NCI-H146 (cell line): ENCODE data around the gene PCYT1A.
A peak's percentile ranks its signal among the peaks of the same experiment; 100 is the strongest.
"Not testable (repeated sequence)": the region's sequence is repeated elsewhere in the genome, so short reads cannot be mapped to it uniquely, and the experiment has no call there.

Experiments used
- DNase-seq: peaks from one replicate; lab custom pipeline; 2025; lab: John Stamatoyannopoulos, UW

PCYT1A gene

GRCh38 chr3:196287090-196287439 lies 461 bp downstream of the PCYT1A start:
- DNase-seq: peak; percentile 51

- DNase-seq: no peak
These were observed 3.1 kb downstream of the PCYT1A start for GRCh38 chr3:196284396-196284795.

DNA sequence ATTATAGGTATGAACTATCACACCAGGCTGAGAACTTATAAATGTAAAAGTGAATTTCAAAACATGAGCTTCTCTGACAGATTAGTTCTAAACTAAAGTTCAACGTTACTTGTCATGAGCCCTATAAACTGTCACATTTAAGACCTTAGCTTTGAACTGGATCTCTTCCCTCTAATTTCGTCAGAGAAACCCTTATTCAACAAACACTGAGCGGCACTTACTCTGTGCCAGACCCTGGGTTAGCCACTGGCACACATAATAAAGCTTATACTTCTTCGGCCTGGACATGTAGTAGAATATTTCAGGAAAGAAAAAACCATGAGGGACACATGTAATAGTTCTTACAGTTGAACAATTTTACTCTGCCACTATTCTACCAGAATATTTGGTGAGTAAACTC lies 5.6 kb downstream of the PCYT1A start:
- no peak for DNase-seq

GRCh38 chr3:196280689-196281440 lies 6.7 kb downstream of the PCYT1A start:
- DNase-seq: no peak

DNA sequence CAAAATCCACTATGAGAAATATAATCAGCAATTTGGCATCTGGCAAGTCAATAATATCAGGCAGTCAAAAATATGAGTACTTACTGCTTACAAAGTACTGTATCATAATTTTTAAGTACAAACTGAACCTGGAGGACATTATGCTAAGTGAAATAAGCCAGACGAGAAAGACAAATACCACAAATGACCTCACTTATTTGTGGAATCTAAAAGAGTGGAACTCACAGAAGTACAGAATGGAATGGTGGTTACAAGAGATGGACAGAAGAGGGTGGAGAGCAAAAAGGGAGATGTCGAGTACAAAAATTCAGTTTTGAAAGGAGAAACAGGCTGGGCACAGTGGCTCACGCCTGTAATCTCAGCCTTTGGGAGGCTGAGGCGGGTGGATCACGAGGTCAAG lies 12.4 kb downstream of the PCYT1A start:
- no peak for DNase-seq

- DNase-seq: no peak
These were observed 12.9 kb downstream of the PCYT1A start for GRCh38 chr3:196274585-196274984.

- no peak for DNase-seq
These were observed 13.9 kb downstream of the PCYT1A start for GRCh38 chr3:196273655-196274054.

GRCh38 chr3:196272826-196273225 lies 14.7 kb downstream of the PCYT1A start:
- no peak for DNase-seq

DNA sequence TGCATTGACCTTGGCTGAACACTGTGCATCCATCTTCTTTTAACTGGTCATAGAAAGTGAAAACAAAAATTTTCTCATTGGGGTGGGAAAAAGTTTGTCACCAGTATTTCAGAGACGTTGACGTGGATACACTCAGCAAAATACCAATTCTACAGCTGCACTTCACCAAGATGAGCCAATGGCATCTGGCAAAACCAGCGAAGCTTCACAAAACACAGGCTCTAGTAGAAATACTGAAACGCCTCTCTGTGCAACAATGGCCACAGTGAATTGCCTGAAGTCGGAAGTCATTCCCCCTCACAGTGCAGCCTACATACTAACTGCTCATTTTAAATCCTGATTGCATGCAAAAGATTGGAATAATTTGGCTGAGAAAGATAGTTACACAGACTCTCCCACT lies 17.0 kb downstream of the PCYT1A start:
- no peak for DNase-seq

DNA sequence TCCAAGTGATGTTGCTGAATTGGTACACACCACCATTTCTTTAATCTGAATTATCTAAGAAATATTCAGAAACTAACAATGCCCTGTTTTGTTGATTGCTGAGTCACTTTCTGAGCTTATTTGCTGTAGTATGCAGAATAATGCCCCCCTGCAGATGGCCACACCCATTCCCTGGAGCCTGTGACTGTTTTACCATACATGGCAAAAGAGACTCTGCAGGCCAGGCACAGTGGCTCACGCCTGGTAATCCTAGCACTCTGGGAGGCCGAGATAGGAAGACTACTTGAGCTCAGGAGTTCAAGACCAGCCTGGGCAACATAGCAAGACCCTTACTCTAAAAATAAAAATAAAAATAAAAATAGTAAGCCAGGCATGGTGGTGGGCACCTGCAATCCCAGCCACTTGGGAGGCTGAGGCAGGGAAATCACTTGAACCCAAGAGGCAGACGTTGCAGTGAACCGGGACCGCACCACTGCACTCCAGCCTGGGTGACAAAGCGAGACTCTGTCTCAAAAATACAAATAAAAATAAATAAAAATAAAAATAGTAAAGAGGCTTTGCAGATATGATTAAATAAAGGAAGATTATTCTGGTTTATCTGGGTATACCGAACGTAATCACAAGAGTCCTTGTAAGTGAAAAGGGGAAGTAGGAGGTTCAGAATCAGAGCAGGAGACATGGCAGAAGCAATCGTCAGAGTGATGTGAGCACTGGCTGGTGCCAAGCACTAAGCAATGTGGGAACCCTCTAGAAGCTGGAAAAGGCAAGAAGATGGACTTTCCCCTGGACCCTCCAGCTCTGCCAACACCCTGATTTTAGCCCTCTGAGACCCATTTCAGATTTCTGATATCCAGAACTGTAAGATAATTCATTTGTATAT lies 19.0 kb downstream of the PCYT1A start:
- DNase-seq: peak; percentile 23

DNA sequence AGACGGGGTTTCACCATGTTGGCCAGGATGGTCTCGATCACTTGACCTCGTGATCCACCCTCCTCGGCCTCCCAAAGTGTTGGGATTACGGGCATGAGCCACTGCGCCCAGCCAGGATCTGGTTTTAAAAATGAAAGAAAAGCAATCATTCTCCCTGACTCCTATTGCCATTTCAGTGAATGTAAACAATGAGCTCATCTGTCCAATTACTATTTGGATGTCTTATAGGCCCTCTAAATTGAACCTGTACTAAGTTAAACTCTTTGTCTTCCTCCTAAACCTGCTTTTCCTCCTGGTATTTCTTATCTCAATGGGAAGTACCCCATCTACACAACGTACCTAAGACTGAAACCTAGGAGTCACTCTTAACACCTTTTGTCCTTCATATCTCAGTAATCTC lies 23.7 kb downstream of the PCYT1A start:
- no peak for DNase-seq

GRCh38 chr3:196260784-196261183 lies 26.7 kb downstream of the PCYT1A start:
- no peak for DNase-seq

DNA sequence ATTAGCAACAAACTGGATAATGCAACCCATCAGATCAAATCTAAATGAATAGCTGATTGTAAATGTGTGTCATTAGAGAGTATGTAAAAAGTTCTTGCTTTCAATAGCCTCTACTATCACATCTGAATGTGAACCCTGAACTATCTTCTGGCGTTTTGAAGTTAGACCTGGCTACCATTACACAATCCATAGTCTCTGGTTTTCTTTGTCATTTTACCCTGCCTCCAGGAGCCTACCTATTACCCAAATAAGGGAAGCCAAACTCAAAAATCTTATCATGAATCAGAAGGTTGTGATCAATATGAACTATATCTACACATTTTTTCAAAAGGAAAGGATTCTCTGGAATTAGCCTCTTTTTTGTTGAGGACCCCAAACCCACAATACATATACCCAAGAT lies 31.8 kb downstream of the PCYT1A start:
- DNase-seq: no peak

DNA sequence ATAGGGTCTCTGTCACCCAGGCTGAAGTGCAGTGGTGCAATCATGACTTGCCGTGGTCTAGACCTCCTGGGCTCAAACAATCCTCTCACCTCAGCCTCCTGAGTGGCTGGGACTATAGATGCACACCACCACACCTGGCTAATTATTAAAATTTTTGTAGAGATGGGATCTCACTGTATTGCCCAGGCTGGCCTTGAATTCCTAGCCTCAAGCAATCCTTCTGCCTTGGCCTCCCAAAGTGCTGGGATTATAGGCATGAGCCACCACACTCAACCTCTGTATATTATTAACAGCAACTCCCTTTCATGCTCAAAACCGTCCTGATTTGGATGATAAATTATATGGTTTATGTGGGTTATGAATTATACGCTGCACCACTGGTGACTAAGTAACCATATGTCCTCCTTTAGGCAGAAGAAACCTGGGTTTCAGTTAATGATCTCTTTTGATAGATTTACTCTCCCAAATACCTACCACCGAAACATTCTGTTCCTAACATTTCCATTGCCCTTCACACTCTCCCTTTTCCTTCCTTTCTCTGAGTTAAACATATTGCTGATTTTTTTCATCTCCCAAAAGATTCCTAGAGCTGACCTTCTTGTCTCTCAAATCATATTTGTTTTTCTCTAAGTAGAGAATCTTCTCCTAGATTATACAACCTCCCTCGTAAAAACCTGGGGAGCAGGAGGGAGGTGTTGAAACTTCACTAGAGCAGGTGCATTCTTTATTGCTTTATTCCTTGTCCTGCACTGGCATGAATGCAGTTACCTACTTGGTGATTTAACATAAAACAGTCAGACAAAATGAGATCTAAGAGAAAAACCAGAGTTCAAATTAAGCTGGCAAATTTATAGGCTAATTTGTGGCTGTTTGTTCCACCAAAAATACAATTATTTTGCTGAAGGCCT lies 32.9 kb downstream of the PCYT1A start:
- no peak for DNase-seq

GRCh38 chr3:196251918-196252317 lies 35.6 kb downstream of the PCYT1A start:
- no peak for DNase-seq

- no peak for DNase-seq
These were observed 40.8 kb downstream of the PCYT1A start for GRCh38 chr3:196246612-196247308.

GRCh38 chr3:196244166-196244565 lies 43.4 kb downstream of the PCYT1A start:
- not testable (repeated sequence) for DNase-seq

DNA sequence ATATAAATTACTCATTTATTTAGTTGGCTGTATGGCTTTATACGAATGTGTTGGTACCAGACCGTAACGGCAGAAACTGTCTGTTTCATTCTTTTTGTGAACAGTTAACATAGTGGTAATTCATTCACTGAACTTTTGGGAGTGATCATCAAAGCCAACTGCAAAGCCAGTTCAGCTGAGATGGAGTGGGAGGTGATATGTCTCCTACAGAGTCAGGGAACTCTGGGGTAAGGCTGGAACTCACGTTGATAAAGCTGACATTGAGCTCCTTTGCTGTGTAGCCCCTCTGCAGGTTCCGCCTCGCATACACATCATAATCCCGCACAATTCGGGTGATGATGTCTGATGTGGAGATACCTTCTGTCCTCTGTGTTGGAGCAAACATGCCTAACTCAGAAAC lies 45.8 kb downstream of the PCYT1A start:
- DNase-seq: no peak

GRCh38 chr3:196240424-196240823 lies 47.1 kb downstream of the PCYT1A start:
- no peak for DNase-seq

GRCh38 chr3:196238612-196239560 lies 48.6 kb downstream of the PCYT1A start:
- DNase-seq: no peak

DNA sequence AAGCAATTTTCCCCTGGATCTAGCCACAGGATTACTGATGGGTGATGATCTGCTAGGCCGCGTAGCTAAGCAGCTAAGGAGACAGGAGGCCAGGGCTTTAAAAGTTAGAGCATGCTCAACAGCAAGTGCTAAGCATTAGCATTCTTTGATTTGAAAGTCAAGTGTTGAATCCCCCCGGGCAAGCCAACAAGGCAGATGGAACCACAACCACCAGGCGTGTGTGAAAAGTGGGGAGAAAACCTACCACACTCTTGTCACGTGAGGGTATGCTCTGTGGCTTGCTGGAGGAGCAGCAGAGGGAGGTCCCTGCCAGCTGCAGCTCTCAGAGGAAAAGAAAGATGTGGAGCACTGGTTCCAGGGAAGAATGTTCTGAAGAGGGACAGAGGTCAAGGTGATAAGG lies 50.3 kb downstream of the PCYT1A start:
- DNase-seq: no peak
